Measurements from ENCODE around the gene SETD5.

- TF ChIP-seq, protein P1, sequence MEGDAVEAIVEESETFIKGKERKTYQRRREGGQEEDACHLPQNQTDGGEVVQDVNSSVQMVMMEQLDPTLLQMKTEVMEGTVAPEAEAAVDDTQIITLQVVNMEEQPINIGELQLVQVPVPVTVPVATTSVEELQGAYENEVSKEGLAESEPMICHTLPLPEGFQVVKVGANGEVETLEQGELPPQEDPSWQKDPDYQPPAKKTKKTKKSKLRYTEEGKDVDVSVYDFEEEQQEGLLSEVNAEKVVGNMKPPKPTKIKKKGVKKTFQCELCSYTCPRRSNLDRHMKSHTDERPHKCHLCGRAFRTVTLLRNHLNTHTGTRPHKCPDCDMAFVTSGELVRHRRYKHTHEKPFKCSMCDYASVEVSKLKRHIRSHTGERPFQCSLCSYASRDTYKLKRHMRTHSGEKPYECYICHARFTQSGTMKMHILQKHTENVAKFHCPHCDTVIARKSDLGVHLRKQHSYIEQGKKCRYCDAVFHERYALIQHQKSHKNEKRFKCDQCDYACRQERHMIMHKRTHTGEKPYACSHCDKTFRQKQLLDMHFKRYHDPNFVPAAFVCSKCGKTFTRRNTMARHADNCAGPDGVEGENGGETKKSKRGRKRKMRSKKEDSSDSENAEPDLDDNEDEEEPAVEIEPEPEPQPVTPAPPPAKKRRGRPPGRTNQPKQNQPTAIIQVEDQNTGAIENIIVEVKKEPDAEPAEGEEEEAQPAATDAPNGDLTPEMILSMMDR (IDR thresholded peaks at IDR 0.05): no peak
- TF ChIP-seq POLR2A (IDR thresholded peaks at IDR 0.05): no peak
These were observed 58.2 kb downstream of the SETD5 start for GRCh38 chr3:9455596-9456131.
